MM.1S (cell line): ENCODE results near the gene SCN4B.

Source experiments
- DNase-seq: peaks from one replicate; pipeline ENCODE4 v3.0.0-alpha.2; 2015
- H2AFZ ChIP-seq: fragments of 300-600 bp; sonication (generic); 2 replicates; pipeline ENCODE4 v1.6.0; 2016; ENCODE audit warnings: antibody characterized with exemption, low read length
- H3F3A ChIP-seq: fragments of 300-600 bp; sonication (generic); 2 replicates; pipeline ENCODE4 v1.6.1; 2016; ENCODE audit warnings: mild to moderate bottlenecking, antibody characterized with exemption, low read length, moderate library complexity, mixed read lengths; ENCODE audit not compliant: insufficient read depth
- H3K27ac ChIP-seq: fragments of 300-600 bp; sonication (generic); 2 replicates; pipeline ENCODE4 v1.5.1; 2016; ENCODE audit warnings: mild to moderate bottlenecking, low read length
- H3K27me3 ChIP-seq: fragments of 300-600 bp; sonication (generic); replicated peaks from 2 replicates; pipeline ENCODE4 v1.6.0; 2016; ENCODE audit warnings: low read length; ENCODE audit not compliant: insufficient read depth
- H3K36me3 ChIP-seq: fragments of 300-600 bp; sonication (generic); replicated peaks from 2 replicates; pipeline ENCODE4 v1.6.1; 2016; ENCODE audit warnings: mild to moderate bottlenecking, low read length, mixed read lengths; ENCODE audit not compliant: insufficient read depth
- H3K4me1 ChIP-seq: fragments of 300-600 bp; sonication (generic); 2 replicates; pipeline ENCODE4 v1.6.1; 2016; ENCODE audit warnings: low read length, mixed read lengths
- H3K4me2 ChIP-seq: fragments of 300-600 bp; sonication (generic); 2 replicates; pipeline ENCODE4 v1.6.0; 2016; ENCODE audit warnings: low read depth, low read length
- H3K4me3 ChIP-seq: fragments of 300-600 bp; sonication (generic); 2 replicates; pipeline ENCODE4 v1.5.1; 2016; ENCODE audit warnings: low read length, mixed read lengths
- H3K79me2 ChIP-seq: fragments of 300-600 bp; sonication (generic); 2 replicates; pipeline ENCODE4 v1.6.1; 2016; ENCODE audit warnings: mixed run types, low read length, mixed read lengths
- H3K9ac ChIP-seq: fragments of 300-600 bp; sonication (generic); 2 replicates; pipeline ENCODE4 v1.6.1; 2016; ENCODE audit warnings: low read length, mixed read lengths
- H3K9me2 ChIP-seq: fragments of 300-600 bp; sonication (generic); replicated peaks from 2 replicates; pipeline ENCODE4 v1.6.1; 2016; ENCODE audit warnings: mild to moderate bottlenecking, low read length, mixed read lengths; ENCODE audit not compliant: insufficient read depth
- H3K9me3 ChIP-seq: fragments of 300-600 bp; sonication (generic); replicated peaks from 2 replicates; pipeline ENCODE4 v1.6.1; 2016; ENCODE audit warnings: mild to moderate bottlenecking, low read length, mixed read lengths; ENCODE audit not compliant: insufficient read depth
- H4K20me1 ChIP-seq: fragments of 300-600 bp; sonication (generic); 2 replicates; pipeline ENCODE4 v1.6.1; 2016; ENCODE audit warnings: mild to moderate bottlenecking, low read length, moderate library complexity, mixed read lengths; ENCODE audit not compliant: insufficient read depth
- EZH2 ChIP-seq: fragments of 300-600 bp; sonication (generic); optimal IDR thresholded peaks from 2 replicates; pipeline ENCODE3; 2017; ENCODE audit warnings: low read depth, mild to moderate bottlenecking, antibody characterized with exemption, low read length, mixed read lengths
- EZH2phosphoT487 ChIP-seq: fragments of 300-600 bp; sonication (generic); IDR thresholded peaks from 2 replicates; pipeline ENCODE4 v1.6.1; 2018; ENCODE audit warnings: antibody characterized with exemption, low read length
- TF ChIP-seq, protein P1 (sequence below): fragments of 300-600 bp; sonication (generic); IDR thresholded peaks from 2 replicates; pipeline ENCODE4 v1.5.1; 2016; ENCODE audit warnings: antibody characterized with exemption, low read length, mixed read lengths

The SCN4B gene

DNA sequence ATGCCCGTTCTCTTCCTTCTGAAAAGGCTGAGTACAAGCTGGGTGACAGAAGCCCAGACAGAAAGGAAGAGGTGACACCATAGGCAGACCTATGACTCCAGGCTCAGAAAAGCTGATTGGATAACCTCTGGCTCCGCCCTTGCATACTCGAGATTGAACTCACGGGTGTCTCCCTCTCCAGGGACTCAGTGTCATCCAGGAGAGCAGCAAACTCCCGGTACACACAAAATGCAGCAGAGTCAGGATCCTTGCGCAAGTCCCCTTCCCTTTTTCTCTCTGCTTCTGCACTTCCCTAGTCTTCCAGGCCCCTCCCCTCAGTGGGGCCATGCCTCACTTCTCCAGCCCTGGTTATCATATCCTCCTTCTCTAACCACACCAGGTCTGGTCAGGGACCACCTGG lies 9.8 kb downstream of the SCN4B start:
- Histone ChIP-seq H3K9me2 (no peaks in the 10 kb centered on the region), H3K4me2 (peak overlapping the region; percentile 47; the same call in 1 of the 2 replicates), H3K4me1 (no peaks in the 10 kb centered on the region), H3K9ac (no peak overlapping the region), H3F3A (no peaks in the 10 kb centered on the region), H3K36me3 (no peaks in the 10 kb centered on the region), H3K79me2 (no peaks in the 10 kb centered on the region), H2AFZ (peak overlapping the region; percentile 43), H3K27me3 (peaks cover 74% of the 10 kb centered on the region), H3K4me3 (peak overlapping the region; percentile 24; the same call in 1 of the 2 replicates), H4K20me1 (no peaks in the 10 kb centered on the region), H3K9me3 (no peaks in the 10 kb centered on the region), H3K27ac (no peak overlapping the region)
- TF ChIP-seq EZH2 (no peak), EZH2phosphoT487 (no peak)
- TF ChIP-seq, protein P1, sequence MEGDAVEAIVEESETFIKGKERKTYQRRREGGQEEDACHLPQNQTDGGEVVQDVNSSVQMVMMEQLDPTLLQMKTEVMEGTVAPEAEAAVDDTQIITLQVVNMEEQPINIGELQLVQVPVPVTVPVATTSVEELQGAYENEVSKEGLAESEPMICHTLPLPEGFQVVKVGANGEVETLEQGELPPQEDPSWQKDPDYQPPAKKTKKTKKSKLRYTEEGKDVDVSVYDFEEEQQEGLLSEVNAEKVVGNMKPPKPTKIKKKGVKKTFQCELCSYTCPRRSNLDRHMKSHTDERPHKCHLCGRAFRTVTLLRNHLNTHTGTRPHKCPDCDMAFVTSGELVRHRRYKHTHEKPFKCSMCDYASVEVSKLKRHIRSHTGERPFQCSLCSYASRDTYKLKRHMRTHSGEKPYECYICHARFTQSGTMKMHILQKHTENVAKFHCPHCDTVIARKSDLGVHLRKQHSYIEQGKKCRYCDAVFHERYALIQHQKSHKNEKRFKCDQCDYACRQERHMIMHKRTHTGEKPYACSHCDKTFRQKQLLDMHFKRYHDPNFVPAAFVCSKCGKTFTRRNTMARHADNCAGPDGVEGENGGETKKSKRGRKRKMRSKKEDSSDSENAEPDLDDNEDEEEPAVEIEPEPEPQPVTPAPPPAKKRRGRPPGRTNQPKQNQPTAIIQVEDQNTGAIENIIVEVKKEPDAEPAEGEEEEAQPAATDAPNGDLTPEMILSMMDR = no peak
- peak; percentile 21 for DNase-seq

DNA sequence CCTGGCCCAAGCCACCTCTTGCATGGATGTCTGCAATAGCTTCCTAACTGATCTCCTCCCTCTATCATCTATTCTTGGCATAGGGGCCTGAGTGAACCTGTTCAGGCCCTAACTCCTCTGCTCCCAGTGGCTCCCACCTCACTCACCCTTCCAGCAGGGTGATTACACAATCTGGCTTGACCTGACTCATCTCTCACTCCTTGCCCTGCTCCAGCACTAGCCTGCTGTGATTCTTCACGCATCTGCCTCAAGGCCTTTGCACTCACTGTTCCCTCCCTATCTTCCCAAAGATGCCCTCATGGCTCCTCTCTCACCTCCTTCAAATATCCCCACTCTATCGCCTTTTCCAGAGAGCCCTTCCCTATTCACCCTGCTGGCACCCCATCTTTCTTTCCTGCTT lies 10.5 kb downstream of the SCN4B start:
- no peak overlapping the region for H3K9ac ChIP-seq
- H3K9me2 ChIP-seq = no peaks in the 10 kb centered on the region
- H3K9me3 ChIP-seq = no peaks in the 10 kb centered on the region
- H3K27ac ChIP-seq = no peak overlapping the region
- TF ChIP-seq EZH2phosphoT487 (no peak), EZH2 (no peak)
- TF ChIP-seq, protein P1 = no peak
- peaks cover 77% of the 10 kb centered on the region for H3K27me3 ChIP-seq
- DNase-seq = no peak
- H4K20me1 ChIP-seq = no peaks in the 10 kb centered on the region
- no peaks in the 10 kb centered on the region for H3K79me2 ChIP-seq
- H3F3A ChIP-seq = no peaks in the 10 kb centered on the region
- no peaks in the 10 kb centered on the region for H3K4me1 ChIP-seq
- H3K4me3 ChIP-seq = no peak overlapping the region
- H3K36me3 ChIP-seq = no peaks in the 10 kb centered on the region
- H2AFZ ChIP-seq = no peak overlapping the region
- no peak overlapping the region for H3K4me2 ChIP-seq

- H4K20me1 ChIP-seq = no peaks in the 10 kb centered on the region
- no peaks in the 10 kb centered on the region for H3K79me2 ChIP-seq
- H3F3A ChIP-seq = no peaks in the 10 kb centered on the region
- no peak overlapping the region for H3K4me2 ChIP-seq
- no peak overlapping the region for H3K9ac ChIP-seq
- no peak overlapping the region for H3K27ac ChIP-seq
- no peaks in the 10 kb centered on the region for H3K9me3 ChIP-seq
- no peak for DNase-seq
- no peak for TF ChIP-seq EZH2
- TF ChIP-seq EZH2phosphoT487 = no peak
- TF ChIP-seq, protein P1 = no peak
- H3K4me3 ChIP-seq = no peak overlapping the region
- no peak overlapping the region for H2AFZ ChIP-seq
- peaks cover 72% of the 10 kb centered on the region for H3K27me3 ChIP-seq
- no peaks in the 10 kb centered on the region for H3K36me3 ChIP-seq
- H3K4me1 ChIP-seq = no peaks in the 10 kb centered on the region
- H3K9me2 ChIP-seq = no peaks in the 10 kb centered on the region
These were observed 13.0 kb downstream of the SCN4B start for GRCh38 chr11:118139578-118139977.
